CD4-positive, alpha-beta T cell treated with Interleukin-17A for 4 hours (primary cell): Measurements from ENCODE around the gene MAP7D3.

Experiments used
- DNase-seq: peaks from one replicate; pipeline ENCODE4 v3.0.0-alpha.2; 2020; ENCODE audit warnings: mixed read lengths

The MAP7D3 gene

DNA sequence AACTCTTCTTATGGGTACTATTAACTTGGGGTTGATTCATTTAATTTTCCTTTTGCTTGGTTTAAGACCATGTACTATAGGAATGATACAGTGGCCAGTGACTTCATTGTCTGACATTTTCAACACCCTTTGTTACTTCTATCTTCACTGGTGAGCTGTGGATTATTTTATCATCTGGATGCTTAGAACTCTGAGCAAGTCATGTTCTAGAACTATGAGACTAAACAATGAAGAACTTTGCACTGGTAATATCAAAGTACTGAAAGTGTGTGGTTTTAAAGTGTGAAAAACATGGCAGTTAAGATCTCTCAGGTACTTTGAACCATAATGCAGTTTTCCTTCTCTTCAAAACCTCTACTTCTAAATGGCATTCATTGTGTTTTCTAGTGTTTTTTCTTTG lies 47.8 kb downstream of the MAP7D3 start:
- no peak for DNase-seq

DNA sequence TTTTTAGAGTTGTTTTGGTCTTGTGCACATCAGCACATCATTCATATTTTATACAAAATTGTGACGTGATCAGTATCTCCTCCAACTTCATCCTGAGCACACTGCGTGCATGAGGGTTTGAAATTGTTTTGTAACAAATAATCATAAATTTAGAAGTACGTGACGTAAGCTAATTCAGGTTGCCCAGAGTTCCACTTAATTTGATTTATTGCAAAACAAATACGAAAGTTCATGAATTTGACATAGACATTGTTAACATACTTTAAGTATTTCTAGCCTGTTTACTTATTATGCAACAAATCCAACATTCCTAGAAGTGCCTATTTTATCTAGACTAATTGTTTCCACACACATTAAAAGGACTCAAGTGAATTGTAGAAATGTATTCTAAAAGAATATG lies 48.3 kb downstream of the MAP7D3 start:
- DNase-seq: no peak

DNA sequence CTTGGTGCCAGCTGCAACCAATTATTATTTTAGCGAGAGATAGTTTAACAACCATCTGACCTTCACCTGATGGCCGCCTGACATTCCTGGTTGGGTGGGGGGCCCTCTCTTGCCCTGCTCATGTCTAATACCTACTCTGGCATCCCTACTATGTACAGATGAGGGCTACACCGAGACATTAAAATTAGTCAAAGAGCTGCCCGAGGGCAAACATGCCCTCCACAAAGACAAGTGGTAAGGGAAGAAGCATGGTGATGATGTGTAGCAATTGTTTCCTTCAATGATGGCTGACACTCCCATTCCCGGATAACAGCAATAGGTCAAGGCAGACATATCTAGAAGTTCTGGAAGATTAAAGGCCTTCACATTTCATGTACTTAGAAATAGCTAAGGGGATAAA lies 49.6 kb downstream of the MAP7D3 start:
- DNase-seq: no peak

DNA sequence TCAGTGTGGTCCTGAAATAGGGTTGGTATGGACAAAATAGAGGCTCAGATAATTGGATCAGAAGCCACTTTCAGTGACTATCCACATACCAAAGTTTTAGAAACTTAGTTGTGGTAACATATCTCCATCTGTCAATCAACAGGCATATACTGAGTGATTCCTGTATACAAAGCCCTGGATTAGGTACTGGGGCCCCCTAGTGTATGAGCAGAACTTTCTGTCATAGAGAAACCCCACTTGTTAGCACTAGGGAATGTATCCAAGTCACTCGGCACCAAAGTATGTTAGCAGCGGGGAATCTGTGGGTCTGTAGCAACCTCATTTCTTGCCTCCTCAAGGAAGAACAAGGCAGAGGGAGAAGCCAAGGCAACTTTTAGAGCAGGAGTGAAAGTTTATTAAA lies 50.7 kb downstream of the MAP7D3 start:
- DNase-seq: peak; percentile 26

DNA sequence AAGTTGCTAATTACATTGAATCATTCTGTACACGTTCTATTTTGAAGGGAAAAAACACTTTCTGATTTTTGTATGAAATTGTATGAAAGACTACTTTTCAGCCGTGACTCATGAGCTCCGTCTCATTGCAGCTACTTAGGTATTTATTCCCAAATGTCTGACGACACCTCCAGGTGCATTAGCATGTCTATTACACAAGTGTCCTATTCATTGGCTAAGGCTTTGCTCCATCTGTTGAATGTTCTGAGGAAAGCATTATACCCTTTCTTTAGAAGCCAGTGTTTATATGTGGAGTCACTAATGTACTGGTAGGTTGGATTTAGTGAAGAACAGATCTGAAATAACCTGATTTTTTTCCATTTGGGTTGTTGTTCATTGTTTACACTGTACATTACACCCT lies 51.8 kb downstream of the MAP7D3 start:
- no peak for DNase-seq

GRCh38 chrX:136198678-136199243 lies 52.4 kb downstream of the MAP7D3 start:
- DNase-seq: no peak

- DNase-seq: no peak
Observed at GRCh38 chrX:136198010-136198409, 53.2 kb downstream of the MAP7D3 start.

DNA sequence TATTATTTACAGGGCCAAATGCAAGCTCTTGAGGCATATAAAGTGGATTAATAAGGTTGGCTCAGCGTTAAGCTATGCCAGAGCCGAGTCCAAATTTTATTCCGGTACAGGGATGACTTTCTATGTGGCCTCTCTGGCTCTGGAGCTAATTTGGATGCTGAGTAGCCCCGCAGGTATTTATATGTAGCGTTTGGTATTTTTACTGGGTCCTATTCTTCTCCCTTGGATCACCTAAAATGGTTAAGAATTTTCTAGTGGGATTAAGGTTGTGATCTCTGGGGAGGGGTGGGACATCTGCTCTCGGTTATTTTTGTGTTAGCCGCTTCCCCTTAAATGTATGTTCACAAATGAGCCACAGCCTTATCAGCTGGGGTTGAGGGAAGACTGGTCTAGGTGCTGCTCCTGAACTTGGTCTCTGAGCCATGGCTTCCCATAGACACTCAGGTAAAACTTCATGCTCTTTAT lies 54.5 kb downstream of the MAP7D3 start:
- DNase-seq: no peak

DNA sequence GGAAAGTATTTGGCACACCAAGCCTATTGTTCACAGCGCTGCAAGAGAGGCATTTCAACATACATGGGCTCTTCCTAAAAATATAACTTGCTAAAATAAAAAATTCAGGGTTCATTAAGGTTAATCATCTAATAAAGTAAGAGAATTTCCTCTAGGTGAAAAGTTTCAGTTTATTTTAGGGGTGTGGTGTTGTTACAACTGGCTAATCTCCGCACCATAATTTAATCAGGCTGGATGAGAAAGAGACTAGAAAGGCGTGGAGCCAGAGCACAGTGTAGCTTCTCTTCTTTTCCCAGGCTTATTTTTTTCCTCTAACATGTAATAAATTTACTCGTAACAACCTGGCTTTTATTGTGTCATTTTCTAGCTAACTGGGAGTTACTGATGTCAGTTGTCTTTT lies 56.0 kb downstream of the MAP7D3 start:
- no peak for DNase-seq

DNA sequence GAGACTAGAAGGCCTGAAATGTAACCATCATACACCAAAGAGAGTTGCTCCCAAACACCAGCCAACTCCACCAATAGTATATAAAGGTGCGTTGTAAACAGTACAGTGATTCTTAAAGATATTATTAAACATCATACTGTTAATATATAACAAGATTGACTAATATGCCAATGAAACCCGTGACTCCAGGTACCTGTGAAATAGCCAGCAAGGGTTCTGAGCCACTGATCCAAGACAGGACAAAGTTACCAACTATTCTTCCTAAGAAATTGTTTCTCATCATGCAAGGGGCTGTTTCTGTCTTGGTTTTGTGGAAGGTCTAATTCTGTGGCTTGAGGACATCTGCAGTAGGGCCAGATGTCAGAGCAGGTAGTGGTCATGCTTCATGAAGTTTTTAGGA lies 56.7 kb downstream of the MAP7D3 start:
- DNase-seq: no peak

GRCh38 chrX:136193771-136194170 lies 57.4 kb downstream of the MAP7D3 start:
- DNase-seq: peak; percentile 41

- DNase-seq: no peak
Observed at GRCh38 chrX:136192839-136193414, 58.3 kb downstream of the MAP7D3 start.

- no peak for DNase-seq
Observed at GRCh38 chrX:136192135-136192534, 59.1 kb downstream of the MAP7D3 start.

DNA sequence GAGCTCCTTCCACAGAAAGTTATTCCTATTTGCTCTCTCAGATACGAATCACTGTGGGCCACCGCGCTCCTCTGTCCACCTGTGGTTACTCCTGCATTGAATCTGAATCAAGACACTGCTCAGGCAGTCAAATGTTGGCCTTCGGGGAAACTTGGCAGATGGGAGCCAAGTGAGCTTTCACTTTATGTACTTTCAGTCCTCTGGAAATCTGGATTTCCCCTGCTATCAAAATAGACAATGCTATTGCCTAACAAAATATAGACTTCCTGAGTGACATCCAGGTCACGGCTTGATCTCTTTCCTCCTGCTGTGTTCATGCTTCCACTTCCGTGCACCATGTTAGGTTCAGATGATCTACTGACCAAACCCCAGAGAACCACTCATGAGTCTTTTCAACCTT lies 60.0 kb downstream of the MAP7D3 start:
- no peak for DNase-seq

GRCh38 chrX:136190038-136190713 lies 61.0 kb downstream of the MAP7D3 start:
- DNase-seq: no peak

DNA sequence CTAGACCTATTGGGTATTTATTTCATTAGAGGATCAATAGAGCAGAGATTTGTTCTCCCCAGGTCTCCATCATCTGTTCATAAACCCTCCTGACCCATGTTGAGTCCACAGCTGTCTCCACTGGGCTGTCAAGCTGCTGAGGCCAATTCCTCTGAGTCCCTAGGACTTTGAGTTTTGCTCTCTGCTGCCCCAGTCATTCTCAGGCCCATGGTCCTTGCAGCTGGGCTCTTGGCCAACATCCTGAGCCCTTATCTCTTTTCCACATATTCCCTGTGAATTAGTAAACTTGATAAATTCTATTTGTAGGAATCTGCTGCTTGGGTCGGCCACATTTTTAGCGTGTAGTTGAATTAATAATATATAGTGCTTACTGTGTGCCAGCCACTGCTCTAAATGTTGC lies 62.0 kb downstream of the MAP7D3 start:
- DNase-seq: no peak

- DNase-seq: no peak
Observed at GRCh38 chrX:136186023-136186413, 65.2 kb downstream of the MAP7D3 start.

DNA sequence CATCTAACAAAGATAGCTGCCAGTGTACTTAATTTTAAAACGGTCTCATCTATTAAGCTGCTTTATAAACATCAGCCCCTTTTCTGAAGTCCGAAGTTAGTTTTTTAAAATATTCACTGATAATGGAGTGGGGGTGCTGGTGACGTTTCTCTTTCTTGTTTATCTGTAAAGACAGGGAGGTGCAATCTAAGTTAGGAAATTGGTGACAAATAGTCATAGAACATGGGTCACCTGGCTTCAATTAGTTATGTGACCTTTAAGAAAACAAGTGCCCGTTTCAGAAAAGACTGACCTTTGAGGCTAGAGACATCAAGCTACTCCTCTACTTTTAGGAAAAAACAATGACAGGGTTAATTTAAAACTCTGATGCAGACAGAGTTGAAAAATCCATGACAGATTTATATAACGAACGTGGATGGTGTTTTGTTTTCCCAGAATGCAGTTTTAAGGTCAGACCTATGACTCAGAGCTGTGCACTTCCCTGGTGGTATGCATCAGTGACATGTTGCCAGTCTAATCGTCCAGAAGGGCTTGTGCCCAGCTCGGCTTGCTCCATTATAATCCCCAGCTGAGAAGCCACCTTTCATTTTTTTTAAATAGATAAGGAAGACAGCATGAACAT lies 65.7 kb downstream of the MAP7D3 start:
- DNase-seq: no peak

GRCh38 chrX:136183917-136184316 lies 67.3 kb downstream of the MAP7D3 start:
- no peak for DNase-seq

DNA sequence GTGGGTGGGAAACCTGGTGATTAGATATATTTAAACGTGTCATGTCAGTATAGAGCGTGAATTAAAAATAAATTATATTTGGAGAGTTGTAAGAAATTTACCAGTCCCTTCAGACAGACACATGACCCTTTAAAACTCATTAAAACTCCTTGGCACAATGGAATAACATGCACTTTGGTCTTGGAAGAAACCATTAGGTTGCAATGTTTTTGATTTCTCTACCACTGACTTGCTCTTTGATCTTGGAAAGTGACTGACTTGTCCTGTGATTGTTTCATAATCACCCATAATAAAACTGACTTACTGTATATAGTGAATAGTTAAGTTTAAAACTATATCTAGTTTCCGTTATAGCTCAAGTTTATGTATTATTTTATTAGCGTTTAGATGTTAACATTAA lies 68.0 kb downstream of the MAP7D3 start:
- DNase-seq: no peak

GRCh38 chrX:136182414-136182813 lies 68.8 kb downstream of the MAP7D3 start:
- no peak for DNase-seq

DNA sequence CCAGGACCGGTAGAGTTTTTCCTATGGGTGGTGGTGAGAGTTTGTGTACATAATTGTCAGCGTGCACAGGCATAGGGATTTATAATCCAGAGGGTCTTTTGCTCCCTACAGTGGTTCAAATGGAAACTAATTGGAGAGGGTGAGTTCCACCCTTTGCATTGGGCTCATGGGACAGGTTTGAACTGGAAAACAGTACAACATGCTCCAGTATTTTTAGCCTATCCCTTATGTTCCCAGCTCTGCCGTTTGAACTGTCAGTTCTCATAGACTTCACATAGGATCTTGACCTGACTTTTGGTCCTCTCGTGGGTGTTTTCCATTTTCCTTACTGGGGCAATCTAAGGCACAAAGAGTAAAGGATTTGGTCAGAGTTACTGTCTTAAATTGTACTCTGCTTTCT lies 72.1 kb downstream of the MAP7D3 start:
- no peak for DNase-seq

- DNase-seq: no peak
Observed at GRCh38 chrX:136176399-136176825, 74.8 kb downstream of the MAP7D3 start.

- no peak for DNase-seq
Observed at GRCh38 chrX:136171420-136171819, 79.8 kb downstream of the MAP7D3 start.
